Thymus (tissue), 11 donors: Measurements from ENCODE around the gene BTK. TPM values are rescaled to one million over a fixed set of nuclear protein-coding genes. Genes with fewer than 3 reads are reported as not detected.
A peak's percentile ranks its signal among the peaks of the same experiment; 100 is the strongest.

Source experiments
- DNase-seq, 9 donors: peaks; one replicate each; pipeline ENCODE4 v3.0.0-alpha.2; 2013; ENCODE audit warnings: low spot score in 9 of 9, low read depth in 6 of 9, missing footprints in 1 of 9
- H3K27ac ChIP-seq, 2 donors: one replicate each; pipeline ENCODE4 v1.5.1; 2013; ENCODE audit warnings: control low read depth in 1 of 2, low read depth in 1 of 2, low read length in 1 of 2, mild to moderate bottlenecking in 1 of 2, moderate library complexity in 1 of 2
- H3K27me3 ChIP-seq, 2 donors: one replicate each; pipeline ENCODE4 v1.5.1; 2013; ENCODE audit warnings: low read length in 1 of 2; ENCODE audit not compliant: control insufficient read depth in 2 of 2, insufficient read depth in 1 of 2
- H3K36me3 ChIP-seq, 2 donors: one replicate each; pipeline ENCODE4 v1.5.1; 2013; ENCODE audit warnings: low read length in 1 of 2, mild to moderate bottlenecking in 1 of 2, moderate library complexity in 1 of 2; ENCODE audit not compliant: control insufficient read depth in 2 of 2, insufficient read depth in 2 of 2
- H3K4me1 ChIP-seq, 2 donors: one replicate each; pipeline ENCODE4 v1.5.1; 2013; ENCODE audit warnings: low read length in 2 of 2; ENCODE audit not compliant: control insufficient read depth in 2 of 2, insufficient read depth in 2 of 2
- H3K4me3 ChIP-seq, 2 donors: one replicate each; pipeline ENCODE4 v1.5.1; 2013; ENCODE audit warnings: low read length in 2 of 2, control low read depth in 1 of 2, mild to moderate bottlenecking in 1 of 2
- H3K9me3 ChIP-seq, 2 donors: one replicate each; pipeline ENCODE4 v1.5.1; 2013; ENCODE audit warnings: low read length in 1 of 2, mild to moderate bottlenecking in 1 of 2; ENCODE audit not compliant: control insufficient read depth in 2 of 2, insufficient read depth in 1 of 2
- WGBS: extraction: QIAGEN DNeasy Blood & Tissue Kit; methylation state at CpG from one replicate; pipeline ENCODE4 v1.1.7; 2013; 5-methylcytosine and 5-hydroxymethylcytosine counted together
- polyA plus RNA-seq: library from polyadenylated mRNA; stranded (reverse); fragments of 200-250 nt; gene quantifications from one replicate; pipeline ENCODE4 v1.2.3, GENCODE V29; 2013
- total RNA-seq: library from RNA; stranded (reverse); fragments of 120-200 nt; gene quantifications from one replicate; pipeline ENCODE4 v1.2.4, GENCODE V29; 2013
- donor health status: healthy.

BTK gene
- total and polyA plus RNA-seq, 2 donors: 6.5 to 14.6 TPM

GRCh38 chrX:101398694-101399093 lies 12.7 kb upstream of the BTK start:
- no peaks in the 10 kb centered on the region for H3K27me3 ChIP-seq
- DNase-seq: no peak
- H3K36me3 ChIP-seq: peaks cover 10 to 19% of the 10 kb centered on the region in 2 donors
- H3K27ac ChIP-seq: no peak overlapping the region
- H3K4me3 ChIP-seq: no peak overlapping the region
- H3K4me1 ChIP-seq: no peaks in the 10 kb centered on the region
- no peaks in the 10 kb centered on the region for H3K9me3 ChIP-seq
- WGBS: 97% methylated on average over 4 of the region's 4 CpGs

- DNase-seq: no peak
- Histone ChIP-seq H3K4me1 (no peaks in the 10 kb centered on the region), H3K4me3 (no peak overlapping the region), H3K27ac (no peak overlapping the region), H3K27me3 (no peaks in the 10 kb centered on the region), H3K36me3 (peaks cover 8 to 21% of the 10 kb centered on the region in 2 donors), H3K9me3 (no peaks in the 10 kb centered on the region)
- 93% methylated on average over 4 of the region's 4 CpGs for WGBS
Observed at GRCh38 chrX:101397779-101398178, 11.8 kb upstream of the BTK start.

GRCh38 chrX:101395789-101396188 lies 9.8 kb upstream of the BTK start:
- Histone ChIP-seq H3K9me3 (no peaks in the 10 kb centered on the region), H3K4me3 (no peak overlapping the region), H3K27ac (no peak overlapping the region), H3K36me3 (peaks cover under 1 to 19% of the 10 kb centered on the region in 2 donors), H3K27me3 (no peaks in the 10 kb centered on the region), H3K4me1 (no peaks in the 10 kb centered on the region)
- 98% methylated on average over 1 of the region's 1 CpG for WGBS
- no peak for DNase-seq

GRCh38 chrX:101394372-101394771 lies 8.4 kb upstream of the BTK start:
- no peak for DNase-seq
- H3K27me3 ChIP-seq: no peaks in the 10 kb centered on the region
- H3K9me3 ChIP-seq: no peaks in the 10 kb centered on the region
- H3K27ac ChIP-seq: no peak overlapping the region
- peaks cover 0 to 4% of the 10 kb centered on the region in 2 donors for H3K4me1 ChIP-seq
- H3K36me3 ChIP-seq: peaks cover 0 to 15% of the 10 kb centered on the region in 2 donors
- H3K4me3 ChIP-seq: no peak overlapping the region

- Histone ChIP-seq H3K27ac (no peak overlapping the region), H3K4me3 (no peak overlapping the region), H3K9me3 (no peaks in the 10 kb centered on the region), H3K36me3 (peaks cover 0 to 15% of the 10 kb centered on the region in 2 donors), H3K4me1 (peaks cover 0 to 4% of the 10 kb centered on the region in 2 donors), H3K27me3 (no peaks in the 10 kb centered on the region)
- DNase-seq: no peak
- 96% methylated on average over 11 of the region's 11 CpGs for WGBS
Observed at GRCh38 chrX:101393530-101394305, 7.7 kb upstream of the BTK start.

GRCh38 chrX:101391831-101392230 lies 5.8 kb upstream of the BTK start:
- H3K36me3 ChIP-seq: peaks cover 0 to 13% of the 10 kb centered on the region in 2 donors
- DNase-seq: no peak
- WGBS: 59% methylated on average over 6 of the region's 6 CpGs
- H3K4me3 ChIP-seq: peak overlapping the region in 1 of 2 donors; percentile 61
- H3K9me3 ChIP-seq: no peaks in the 10 kb centered on the region
- no peak overlapping the region for H3K27ac ChIP-seq
- peaks cover 0 to 4% of the 10 kb centered on the region in 2 donors for H3K4me1 ChIP-seq
- no peaks in the 10 kb centered on the region for H3K27me3 ChIP-seq

- Histone ChIP-seq H3K4me1 (peaks cover 0 to 4% of the 10 kb centered on the region in 2 donors), H3K27me3 (no peaks in the 10 kb centered on the region), H3K36me3 (peaks cover 0 to 10% of the 10 kb centered on the region in 2 donors), H3K27ac (peak within 1 kb of the TSS; percentile 38 to 74), H3K4me3 (peak within 1 kb of the TSS; percentile 61 to 66), H3K9me3 (no peaks in the 10 kb centered on the region)
- under 1% methylated on average over 47 of the region's 47 CpGs for WGBS
- DNase-seq: peak in 8 of 9 donors; percentile 62 to 92 (median 76)
Observed at GRCh38 chrX:101390664-101391525, 4.9 kb upstream of the BTK start, which contains the start of gene RPL36A. RPL36A (plus strand) TSS chrX:101391011; CDS start chrX:101391044, 33 bp downstream.

GRCh38 chrX:101388604-101389003 lies 2.6 kb upstream of the BTK start:
- Histone ChIP-seq H3K9me3 (no peaks in the 10 kb centered on the region), H3K4me1 (peaks cover 0 to 4% of the 10 kb centered on the region in 2 donors), H3K27me3 (no peaks in the 10 kb centered on the region), H3K27ac (no peak overlapping the region), H3K36me3 (peaks cover 0 to 7% of the 10 kb centered on the region in 2 donors), H3K4me3 (no peak overlapping the region)
- DNase-seq: no peak
- 96% methylated on average over 3 of the region's 3 CpGs for WGBS

- H3K4me1 ChIP-seq: peaks cover 0 to 4% of the 10 kb centered on the region in 2 donors
- no peaks in the 10 kb centered on the region for H3K9me3 ChIP-seq
- DNase-seq: no peak
- no peaks in the 10 kb centered on the region for H3K27me3 ChIP-seq
- no peak overlapping the region for H3K27ac ChIP-seq
- H3K36me3 ChIP-seq: no peaks in the 10 kb centered on the region
- no peak overlapping the region for H3K4me3 ChIP-seq
- 50% methylated on average over 6 of the region's 6 CpGs for WGBS
Observed at GRCh38 chrX:101386542-101386885, 523 bp upstream of the BTK start.
